Neural progenitor cell (in vitro differentiated cells): Measurements from ENCODE around the gene CDKL4.

Source experiments
- EZH2 ChIP-seq: fragments of 200-600 bp; sonication (generic); IDR thresholded peaks from 2 replicates; pipeline ENCODE4 v1.6.1; 2017; ENCODE audit warnings: antibody characterized with exemption, mild to moderate bottlenecking, moderate library complexity
- EZH2phosphoT487 ChIP-seq: fragments of 200-600 bp; sonication (generic); IDR thresholded peaks from 2 replicates; pipeline ENCODE4 v1.6.1; 2017; ENCODE audit warnings: antibody characterized with exemption
- TF ChIP-seq, protein P1 (sequence below): fragments of 200-600 bp; sonication (generic); IDR thresholded peaks from 2 replicates; pipeline ENCODE4 v1.5.1; 2017; ENCODE audit warnings: antibody characterized with exemption, mild to moderate bottlenecking

GRCh38 chr2:39127973-39128372 is 115.8 kb downstream of the CDKL4 start:
- TF ChIP-seq, protein P1, sequence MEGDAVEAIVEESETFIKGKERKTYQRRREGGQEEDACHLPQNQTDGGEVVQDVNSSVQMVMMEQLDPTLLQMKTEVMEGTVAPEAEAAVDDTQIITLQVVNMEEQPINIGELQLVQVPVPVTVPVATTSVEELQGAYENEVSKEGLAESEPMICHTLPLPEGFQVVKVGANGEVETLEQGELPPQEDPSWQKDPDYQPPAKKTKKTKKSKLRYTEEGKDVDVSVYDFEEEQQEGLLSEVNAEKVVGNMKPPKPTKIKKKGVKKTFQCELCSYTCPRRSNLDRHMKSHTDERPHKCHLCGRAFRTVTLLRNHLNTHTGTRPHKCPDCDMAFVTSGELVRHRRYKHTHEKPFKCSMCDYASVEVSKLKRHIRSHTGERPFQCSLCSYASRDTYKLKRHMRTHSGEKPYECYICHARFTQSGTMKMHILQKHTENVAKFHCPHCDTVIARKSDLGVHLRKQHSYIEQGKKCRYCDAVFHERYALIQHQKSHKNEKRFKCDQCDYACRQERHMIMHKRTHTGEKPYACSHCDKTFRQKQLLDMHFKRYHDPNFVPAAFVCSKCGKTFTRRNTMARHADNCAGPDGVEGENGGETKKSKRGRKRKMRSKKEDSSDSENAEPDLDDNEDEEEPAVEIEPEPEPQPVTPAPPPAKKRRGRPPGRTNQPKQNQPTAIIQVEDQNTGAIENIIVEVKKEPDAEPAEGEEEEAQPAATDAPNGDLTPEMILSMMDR = no peak
- no peak for TF ChIP-seq EZH2
- no peak for TF ChIP-seq EZH2phosphoT487
